GM21576 (cell line): ENCODE results near the gene CMKLR1.

Experiments
- ATAC-seq: cut with Tn5 transposase; IDR thresholded peaks from one replicate; pipeline ENCODE4 v1.9.1; 2021; ENCODE audit warnings: mild to moderate bottlenecking, moderate library complexity; ENCODE audit not compliant: unreplicated experiment

CMKLR1 gene

DNA sequence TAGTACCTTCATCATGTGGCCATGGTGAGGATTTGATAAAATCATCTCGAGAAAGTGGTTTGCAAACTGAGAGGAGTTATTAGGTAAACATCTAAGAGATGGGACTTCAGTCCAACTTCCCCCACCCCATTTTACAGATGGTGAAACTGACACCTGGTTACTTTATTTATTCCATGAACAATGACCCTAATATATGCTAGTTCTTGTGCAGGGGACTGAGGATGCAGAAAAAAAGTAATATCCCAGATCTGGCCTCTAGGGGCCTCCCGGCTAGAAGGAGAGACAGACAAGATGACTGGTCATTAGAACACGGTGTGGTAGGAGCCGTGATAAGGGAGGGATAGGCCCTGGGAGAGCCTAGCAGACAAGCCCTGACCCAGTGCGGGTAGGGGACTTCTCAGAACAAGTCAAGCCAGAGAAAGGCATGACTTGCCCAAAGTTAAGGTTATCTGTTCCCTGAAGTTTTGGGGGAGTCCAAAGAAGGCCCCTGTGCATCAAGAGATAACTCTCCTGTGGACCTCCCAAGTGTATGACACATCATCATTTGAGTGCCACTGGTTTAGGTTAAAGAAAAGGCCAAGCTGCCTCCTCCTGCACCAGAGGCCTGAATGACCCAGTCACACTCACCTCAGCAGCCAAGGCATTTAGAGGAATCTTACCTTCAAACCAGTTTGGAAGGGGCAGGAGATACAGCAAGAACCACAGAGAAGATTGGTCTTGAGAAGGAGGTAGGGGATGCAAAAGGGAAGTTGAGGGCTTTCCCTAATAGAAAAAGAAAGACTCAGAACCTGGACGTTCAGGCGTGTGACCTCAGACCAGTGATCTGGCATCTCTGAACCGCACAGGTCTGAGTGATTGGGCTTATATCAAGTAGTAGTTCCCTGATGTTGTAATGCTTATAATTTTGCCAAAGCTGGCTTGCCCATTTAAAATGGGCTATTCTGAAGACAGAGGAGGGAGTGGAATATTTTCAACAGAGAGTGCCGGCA, 1.6 kb downstream of the CMKLR1 start:
- no peak for ATAC-seq

DNA sequence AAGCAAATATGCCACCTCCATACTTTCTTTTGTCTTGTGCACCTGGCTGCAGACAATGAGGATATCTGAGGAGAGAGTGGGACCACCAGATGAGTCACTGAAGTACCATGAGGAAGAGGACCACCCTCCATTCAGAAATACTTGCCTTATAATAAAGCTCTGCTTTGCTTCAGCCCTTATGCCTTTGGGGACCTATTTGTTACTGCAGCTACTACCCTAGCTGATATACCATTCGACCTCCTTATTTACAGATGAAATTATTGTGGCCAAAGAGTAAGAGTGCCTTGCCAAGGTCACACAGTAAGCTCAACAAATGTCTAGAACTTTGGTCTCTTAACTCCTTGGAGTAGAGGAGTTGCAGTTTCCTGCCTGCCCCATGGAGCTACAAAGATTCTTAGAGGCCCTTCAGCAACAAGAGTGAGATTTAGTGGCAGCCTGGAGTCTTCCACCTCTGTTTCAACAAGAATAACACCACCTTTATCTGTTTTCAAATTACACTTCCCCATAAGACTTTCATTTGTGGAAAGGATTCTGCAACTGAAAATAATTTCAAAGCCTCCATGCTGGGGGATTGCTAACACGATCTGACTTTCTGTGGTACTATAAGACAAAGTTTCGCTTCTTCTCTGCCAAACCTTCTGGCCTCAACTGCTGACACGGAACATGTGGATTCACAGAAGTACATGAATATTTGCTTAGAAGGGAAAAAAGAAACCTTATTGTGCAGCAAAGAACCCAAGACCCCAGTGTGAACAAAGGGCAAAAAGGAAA, 3.6 kb downstream of the CMKLR1 start:
- ATAC-seq: peak; percentile 70

DNA sequence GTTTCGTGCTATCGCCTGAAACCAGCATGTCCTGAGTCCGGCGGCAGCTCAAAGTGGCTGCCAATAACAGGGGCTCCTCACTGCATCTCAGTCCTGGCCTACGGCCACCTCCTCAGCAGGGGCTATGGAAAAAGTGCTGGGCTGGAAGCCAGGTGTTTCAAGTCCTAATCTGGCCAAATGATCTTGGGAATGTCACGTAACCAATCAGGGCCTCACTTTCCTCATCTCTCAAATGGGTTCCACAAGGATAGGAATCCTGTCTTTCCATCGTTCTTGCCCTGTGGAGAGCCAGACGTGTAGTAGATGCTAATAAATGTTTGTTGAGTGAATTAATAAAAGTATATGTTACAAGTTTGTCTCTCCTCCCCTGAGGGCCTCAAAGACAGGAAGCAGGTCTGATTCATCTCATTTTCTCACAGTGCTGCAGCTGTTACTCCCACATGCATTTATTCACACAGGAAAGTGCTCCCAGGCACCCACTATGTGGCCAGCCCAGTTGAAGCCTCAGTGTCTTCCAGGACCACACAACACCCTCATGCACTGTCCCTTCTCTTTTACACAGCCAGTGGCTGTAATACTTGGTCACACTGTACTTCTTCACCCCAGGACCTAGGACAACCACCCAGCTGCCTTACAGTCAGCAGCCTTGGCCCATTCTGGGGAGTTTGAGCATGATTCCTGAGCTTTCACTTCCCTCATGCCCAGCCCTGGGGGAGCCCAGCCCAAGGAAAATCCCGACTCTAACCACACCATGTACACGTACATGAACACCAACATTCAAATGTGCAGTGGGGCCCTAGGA, 5.0 kb downstream of the CMKLR1 start:
- ATAC-seq: peak; percentile 43

DNA sequence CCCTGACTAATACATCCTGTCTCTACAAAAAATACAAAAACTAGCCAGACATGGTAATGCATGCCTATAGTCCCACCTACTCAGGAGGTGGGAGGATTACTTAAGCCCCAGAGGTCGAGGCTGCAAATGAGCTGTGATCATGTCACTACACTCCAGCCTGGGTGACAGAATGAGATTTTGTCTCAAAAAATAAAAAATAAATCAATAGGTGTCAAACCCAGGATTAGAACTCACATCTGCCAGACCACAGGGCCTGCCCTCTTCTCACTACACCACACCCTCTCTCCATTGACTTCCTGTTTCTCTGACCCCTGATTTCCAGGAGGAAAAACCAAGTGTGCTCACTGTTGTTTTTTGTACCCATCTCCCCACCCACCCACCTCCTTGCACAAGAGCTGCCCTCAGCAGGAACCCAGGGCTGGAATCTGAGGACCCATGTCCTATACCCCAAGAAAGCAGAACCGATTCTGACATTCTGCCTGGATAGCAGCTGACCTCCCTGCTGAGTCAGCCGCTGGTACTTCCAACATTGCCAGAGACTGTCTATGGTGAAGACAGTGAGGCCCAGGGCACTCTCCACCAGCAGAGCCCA, 6.2 kb downstream of the CMKLR1 start:
- ATAC-seq: no peak

DNA sequence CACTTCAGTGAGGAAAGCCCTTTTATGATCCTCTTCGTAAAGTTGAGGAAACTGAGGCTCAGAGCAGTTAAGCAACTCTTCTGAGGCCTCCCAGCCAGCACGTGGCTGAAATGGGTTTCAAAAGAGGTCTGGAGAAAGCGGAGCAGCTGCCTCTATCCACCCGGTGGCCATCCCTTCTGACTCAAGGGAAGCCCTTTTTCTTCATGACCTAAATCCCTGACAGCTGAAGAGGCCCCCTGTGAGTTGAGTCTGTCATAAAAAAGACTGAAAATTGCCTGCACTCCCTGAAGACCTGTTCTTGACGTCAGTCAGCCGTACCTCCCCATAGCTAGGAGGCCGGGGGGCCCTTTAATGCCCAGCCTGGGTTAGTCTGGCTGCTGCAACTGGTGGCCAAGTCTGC, 10.7 kb downstream of the CMKLR1 start:
- ATAC-seq: no peak

DNA sequence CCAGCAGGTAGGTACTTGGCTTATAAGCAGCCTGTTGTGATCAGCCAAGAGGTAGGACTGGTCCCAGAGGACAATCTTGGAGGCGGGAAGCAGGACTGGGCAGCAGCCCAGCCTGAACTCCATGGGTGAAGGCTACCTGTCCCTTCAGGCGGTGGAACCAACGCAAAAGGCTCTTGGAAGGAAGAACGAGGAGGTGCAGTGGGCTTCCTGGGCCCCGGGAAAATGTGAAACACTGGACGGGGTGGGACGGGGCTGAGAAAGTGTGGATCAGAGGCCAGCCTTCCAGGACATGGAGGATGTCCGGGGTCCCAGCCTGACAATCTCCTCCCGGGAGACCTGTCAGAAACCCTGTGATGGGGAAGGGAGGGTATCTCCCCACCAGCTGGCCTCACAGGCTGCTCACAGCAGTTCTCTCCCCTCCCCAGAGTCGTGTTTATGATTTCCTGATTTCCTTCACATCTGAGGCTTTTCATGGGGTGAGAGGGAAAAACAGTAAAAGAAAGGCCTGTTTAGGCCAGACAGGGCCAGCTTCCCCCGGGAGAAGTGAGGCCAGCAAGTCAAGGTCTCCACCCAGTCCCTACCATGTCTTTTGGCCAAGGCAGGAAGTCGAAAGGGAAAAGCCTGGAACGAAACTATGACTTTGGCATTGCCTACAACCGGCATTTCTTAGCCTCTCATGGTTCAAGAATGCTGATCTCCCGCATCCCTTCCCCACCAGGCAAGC, 11.3 kb downstream of the CMKLR1 start:
- no peak for ATAC-seq

DNA sequence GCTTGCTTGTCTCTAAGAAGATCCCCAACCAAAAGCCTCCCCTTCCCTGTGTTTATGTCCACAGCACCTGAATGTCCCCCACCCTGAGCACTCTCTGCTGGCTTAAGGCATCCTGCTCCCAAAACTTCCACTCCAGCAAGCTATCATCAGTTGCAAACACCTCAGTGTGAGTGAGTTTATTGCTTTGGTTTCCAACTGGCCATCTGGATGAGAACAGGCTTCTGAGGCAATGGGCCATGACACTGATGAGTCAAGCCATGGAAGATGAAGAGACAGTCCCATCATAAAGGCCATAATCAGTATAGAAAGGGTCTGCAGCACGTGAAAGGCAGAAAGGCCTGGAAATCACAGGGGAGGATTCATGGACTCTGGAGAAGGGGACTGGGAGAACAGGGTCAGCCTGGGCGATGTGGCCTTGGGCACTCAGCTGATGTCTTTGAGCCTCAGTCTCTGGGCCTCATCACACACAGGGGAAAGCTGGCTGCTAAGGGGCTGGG, 12.8 kb downstream of the CMKLR1 start:
- no peak for ATAC-seq

DNA sequence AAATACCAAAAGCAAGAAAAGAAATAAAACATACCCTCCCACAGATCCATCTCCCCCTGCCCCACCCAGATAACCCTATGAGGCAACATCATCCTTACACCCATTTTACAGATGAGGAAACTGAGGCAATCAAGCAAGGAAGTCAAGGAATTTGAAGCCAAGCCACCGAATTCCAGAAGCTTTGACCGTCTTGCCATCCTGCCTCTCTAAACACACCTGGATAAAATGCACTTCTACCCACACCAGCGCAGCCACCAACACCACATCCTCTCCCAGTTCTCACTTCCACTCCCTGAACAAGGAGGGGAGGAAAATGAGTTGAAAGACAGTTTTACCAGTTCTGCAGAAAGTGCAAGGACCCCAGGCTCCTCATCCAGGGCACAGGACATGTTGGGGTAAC, 13.6 kb downstream of the CMKLR1 start:
- no peak for ATAC-seq

DNA sequence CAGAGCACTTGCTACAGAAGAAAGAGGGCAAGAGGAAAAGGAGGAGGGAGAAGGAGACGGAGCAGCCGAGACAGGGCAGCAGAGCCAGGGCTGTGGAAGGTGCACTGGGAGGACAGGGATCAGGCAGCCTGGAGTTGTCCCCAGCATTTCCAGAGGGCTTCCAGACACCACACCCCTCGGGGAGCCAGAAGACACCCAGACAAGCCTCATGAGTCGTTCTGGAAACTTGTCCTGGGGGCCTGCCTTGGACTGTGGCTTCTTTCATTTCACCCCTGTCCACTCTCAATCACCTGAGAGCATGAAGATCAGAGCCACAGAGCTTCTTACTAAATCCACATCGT, 14.1 kb downstream of the CMKLR1 start:
- ATAC-seq: no peak

DNA sequence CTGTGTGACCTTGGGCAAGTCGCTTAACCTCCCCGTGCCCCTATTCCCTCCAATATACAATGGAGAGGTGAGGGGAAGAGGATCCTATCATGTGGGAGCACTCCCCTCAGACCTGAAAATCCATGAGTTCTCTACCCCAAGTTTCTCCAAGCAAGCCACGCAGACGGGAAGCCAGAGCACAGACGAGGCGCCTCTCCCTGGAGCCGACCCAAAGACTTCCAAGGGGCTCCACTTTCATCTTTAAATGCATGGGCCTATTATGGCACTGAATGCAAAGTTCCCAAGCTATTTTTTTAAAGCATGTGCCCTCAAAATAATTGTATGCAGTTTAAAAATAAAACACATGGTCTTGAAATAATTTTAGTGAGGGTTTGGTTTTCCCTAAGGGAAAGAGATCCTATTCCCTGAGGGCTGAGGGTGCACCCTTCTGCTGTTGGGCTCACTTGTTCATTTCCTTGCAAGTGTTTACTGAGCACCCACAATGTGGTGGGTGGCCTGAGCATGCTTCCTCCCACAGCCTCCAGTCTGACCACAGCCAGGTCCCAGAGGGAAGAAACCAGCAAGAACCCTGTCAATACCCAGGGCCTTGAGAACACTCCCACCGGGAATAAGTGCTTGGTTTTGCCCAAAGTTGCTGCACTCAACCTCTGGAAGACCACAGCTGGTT, 14.6 kb downstream of the CMKLR1 start:
- no peak for ATAC-seq

DNA sequence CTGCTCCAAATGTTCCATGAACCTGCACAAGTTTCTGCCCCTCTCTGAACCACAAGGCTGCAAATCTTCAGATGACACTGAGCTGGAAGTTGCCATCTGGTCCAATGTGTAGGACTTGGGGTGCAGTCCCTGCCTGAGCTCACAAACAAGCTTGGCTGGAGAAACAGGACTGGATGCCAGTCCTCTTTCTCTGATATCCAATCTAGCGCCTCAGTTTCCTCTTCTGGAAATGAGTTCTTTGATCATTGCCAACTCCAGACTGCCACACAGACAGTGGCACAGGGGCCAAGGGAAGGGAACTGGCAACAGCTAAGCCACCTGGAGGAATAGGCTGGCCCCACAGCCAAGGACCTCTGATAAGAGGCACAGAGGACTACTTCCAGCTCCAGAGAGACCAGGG, 15.5 kb downstream of the CMKLR1 start:
- ATAC-seq: no peak

DNA sequence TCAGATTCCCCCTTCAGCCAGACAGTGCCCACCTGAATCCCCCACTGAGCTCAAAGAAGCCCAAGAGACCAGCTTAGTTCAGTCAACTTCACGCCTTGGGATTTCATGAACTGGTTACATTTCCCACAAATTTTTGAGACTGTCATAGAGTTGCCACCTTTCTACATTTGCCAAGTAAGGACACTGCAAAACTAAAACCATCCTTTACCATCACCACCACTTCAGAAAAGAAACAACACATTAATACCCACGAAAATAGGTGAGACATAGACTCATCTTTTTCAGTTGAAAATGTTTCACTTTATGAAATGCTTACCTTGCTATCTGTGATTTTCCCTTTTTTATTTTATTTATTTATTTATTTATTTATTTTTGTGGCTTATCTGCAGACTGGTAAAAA, 16.1 kb downstream of the CMKLR1 start:
- ATAC-seq: no peak

DNA sequence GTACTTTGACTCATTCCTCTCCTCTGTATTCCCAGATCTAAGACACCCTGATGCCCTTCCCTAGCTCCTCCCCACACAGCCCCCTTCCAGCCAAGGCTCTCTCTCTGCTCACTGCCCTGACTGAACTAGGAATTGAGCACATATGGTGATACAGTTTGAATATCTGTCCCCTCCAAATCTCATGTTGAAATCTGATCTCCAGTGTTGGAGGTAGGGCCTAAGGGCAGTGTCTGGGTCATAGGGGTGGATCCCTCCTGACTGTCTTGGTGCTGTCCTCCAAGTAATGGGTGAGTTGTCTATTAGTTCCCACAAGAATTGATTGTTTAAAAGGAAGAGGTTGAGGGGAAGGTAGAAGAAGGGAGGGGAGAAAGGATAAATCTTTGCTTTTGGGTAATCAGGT, 17.4 kb downstream of the CMKLR1 start:
- ATAC-seq: no peak

DNA sequence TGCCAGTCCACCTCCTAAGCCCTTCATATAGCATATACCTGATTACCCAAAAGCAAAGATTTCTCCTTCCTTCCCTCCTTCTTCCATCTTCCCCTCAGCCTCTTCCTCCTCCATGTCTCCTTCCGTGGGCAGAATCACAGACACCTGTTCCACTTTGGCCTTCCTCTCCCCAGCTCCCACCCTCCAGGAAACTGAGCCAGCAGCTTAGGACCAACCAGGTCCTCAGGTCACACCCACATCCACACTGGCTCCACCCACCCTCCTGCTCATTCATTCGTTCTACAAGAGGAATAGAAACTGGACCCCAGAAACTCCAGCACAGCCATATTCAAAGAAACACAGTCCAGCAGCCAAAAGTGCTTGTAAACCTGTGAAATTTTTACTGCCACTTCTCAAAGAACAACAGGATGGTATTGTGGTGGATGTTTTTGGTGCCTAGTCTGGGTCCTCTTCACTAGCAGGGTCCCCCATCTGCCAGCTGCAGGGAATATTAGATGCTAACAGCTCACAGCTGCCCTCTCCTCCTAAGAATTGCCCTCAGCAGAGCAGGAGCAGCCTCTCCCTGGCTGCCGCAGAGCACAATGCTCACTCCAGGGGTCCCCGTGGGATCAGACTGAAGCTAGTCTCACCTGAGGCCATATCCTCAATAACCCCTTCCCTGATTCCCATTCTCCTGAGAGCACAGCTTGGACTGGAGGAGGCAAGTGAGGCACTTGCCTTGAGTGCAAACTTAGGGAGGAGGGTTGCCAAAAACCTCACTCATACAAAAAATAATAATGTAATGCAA, 18.4 kb downstream of the CMKLR1 start:
- peak; percentile 63 for ATAC-seq

DNA sequence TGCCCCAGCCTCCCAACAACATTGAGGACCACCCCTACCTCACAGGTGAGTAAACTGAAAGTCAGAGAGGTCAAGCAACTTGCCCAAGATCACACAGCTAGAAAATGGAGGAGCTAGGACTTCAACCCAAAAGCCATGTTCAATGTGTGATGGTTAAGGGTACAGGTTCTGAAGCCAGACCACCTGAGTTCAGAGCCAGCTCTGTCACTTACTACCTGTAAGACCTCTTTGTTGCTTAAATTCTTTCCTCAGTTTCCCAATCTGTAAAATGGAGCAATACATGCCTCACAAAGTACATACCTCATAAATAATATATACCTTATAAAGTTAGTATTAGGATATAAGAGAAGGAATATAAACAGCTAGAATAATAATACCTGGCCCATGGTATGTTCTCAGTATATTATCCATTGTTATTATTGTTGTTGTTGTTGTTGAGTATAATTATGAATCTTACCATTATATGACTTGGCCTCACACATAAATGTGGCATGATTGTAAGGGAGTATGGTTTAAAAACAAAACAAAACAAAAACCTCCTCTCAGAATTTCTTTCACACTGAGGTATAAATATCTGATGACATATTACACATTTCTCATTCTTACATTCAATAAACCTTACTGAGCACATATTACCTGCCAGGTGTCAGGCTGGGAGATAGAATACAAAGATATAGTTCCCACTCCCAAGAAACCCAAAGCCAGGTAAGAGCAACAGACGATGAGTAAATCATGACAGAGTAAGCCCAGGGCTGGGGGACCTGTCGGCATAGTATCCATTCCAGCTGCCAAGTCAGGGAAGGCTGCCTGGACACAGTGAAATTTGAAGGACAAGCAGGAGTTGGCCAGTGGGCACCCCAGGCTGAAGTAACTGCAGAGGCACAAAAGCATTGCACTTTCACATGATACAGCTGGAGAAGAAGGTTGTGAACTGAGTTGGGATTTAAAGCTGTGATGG, 19.6 kb downstream of the CMKLR1 start:
- ATAC-seq: no peak

DNA sequence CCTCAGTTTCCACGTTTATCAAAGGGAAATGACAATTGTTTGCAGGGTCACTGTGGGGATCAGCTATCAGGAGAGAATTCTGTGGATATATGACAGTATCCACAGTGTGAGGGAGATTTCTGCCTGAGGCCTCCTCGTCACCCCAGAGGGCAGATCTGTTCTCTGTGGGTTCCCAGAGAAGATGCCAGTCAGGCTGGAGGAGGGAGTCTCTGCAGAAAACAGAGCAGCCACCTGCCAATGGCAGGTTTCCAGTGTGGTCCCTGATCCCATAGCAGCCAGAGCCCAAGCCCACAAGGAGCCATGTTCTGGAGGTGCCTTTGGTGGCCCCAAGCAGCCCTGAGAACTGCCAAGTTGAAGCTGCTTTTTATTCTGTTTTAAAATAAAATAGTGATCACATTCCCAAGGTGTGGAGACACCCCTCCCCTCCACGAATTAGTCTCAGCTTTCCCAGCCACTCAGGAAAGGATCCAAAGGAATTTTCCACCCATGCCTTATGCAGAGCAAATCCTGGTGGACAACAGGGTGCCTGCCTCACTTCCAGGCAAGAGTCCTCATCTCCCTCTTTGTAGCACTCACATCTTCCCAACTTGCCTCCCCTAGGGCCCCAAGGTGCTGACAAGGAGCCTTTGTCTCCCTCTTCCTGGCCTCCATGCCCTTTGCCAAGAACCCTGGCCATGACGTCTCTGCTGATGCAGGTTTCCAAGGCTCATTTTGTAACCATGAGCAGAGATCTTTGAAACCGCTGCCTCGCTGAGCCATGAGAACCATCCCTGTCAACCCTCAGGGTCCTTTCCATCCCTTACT, 20.4 kb downstream of the CMKLR1 start:
- no peak for ATAC-seq
